H1 (cell line): ENCODE measurements around the gene TDRD5. TPM values are rescaled to one million over a fixed set of nuclear protein-coding genes. Genes with fewer than 3 reads are reported as not detected.

Experiments
- CTCF ChIA-PET: fragments of 300-600 bp; sonication (Branson Sonifier 250); formaldehyde crosslinking; loops from one replicate; lab custom pipeline; 2021; ENCODE audit not compliant: partially characterized antibody; lab: Charles Lee
- POLR2A ChIA-PET: fragments of 300-600 bp; sonication (Branson Sonifier 250); formaldehyde crosslinking; loops from one replicate; lab custom pipeline; 2021; ENCODE audit warnings: inconsistent platforms; ENCODE audit not compliant: partially characterized antibody; lab: Charles Lee
- DNase-seq, 2 experiments: peaks; one replicate each; pipeline versions ENCODE4 v3.0.0 to v3.0.0-alpha.2; 2010 to 2022; ENCODE audit warnings: low spot score in 2 of 2, low read depth in 1 of 2, mixed read lengths in 1 of 2
- FAIRE-seq: peaks from 2 replicates; lab custom pipeline; 2011; peaks lifted over from hg19 to GRCh38; lab: Jason Lieb, UNC
- H2AFZ ChIP-seq: 2 replicates; pipeline ENCODE4 v1.8.1; 2012; ENCODE audit warnings: low read length, inconsistent platforms
- H2AK5ac ChIP-seq: 2 replicates; pipeline ENCODE4 v1.6.1; 2013; ENCODE audit warnings: low read depth, low read length
- H2BK120ac ChIP-seq: replicated peaks from 2 replicates; pipeline ENCODE3; 2013; ENCODE audit warnings: low read depth, low read length, inconsistent platforms
- H2BK12ac ChIP-seq: 2 replicates; pipeline ENCODE4 v1.6.1; 2013; ENCODE audit warnings: low read depth, low read length
- H2BK15ac ChIP-seq: 2 replicates; pipeline ENCODE4 v1.6.1; 2013; ENCODE audit warnings: low read length
- H2BK20ac ChIP-seq: 2 replicates; pipeline ENCODE4 v1.6.1; 2013; ENCODE audit warnings: low read length
- H2BK5ac ChIP-seq: 2 replicates; pipeline ENCODE4 v1.6.1; 2013; ENCODE audit warnings: low read depth, low read length
- H3K14ac ChIP-seq: 2 replicates; pipeline ENCODE4 v1.6.1; 2013; ENCODE audit warnings: inconsistent platforms; ENCODE audit not compliant: insufficient read length
- H3K18ac ChIP-seq: 2 replicates; pipeline ENCODE4 v1.6.1; 2013; ENCODE audit warnings: low read length; ENCODE audit errors: extremely low read depth
- H3K23ac ChIP-seq: 2 replicates; pipeline ENCODE4 v1.6.1; 2013; ENCODE audit warnings: inconsistent platforms; ENCODE audit not compliant: insufficient read length
- H3K23me2 ChIP-seq: 2 replicates; pipeline ENCODE4 v1.6.1; 2013; ENCODE audit warnings: low read depth, low read length
- H3K27ac ChIP-seq: 2 replicates; pipeline ENCODE4 v1.6.1; 2011; ENCODE audit warnings: low read depth, low read length, inconsistent platforms
- H3K27me3 ChIP-seq, 4 experiments: replicated peaks in 1 of 4; 1 replicate in 1 of 4; 2 replicates in 3 of 4; pipeline versions ENCODE4 v1.6.1 to v1.8.1; 2011 to 2013; ENCODE audit warnings: low read length in 3 of 4, mild to moderate bottlenecking in 3 of 4, inconsistent platforms in 2 of 4, mixed read lengths in 2 of 4, moderate library complexity in 1 of 4; ENCODE audit not compliant: control insufficient read depth in 3 of 4, insufficient read depth in 3 of 4; ENCODE audit errors: extremely low read depth in 1 of 4
- H3K36me3 ChIP-seq, 4 experiments: 2 replicates each; pipeline versions ENCODE4 v1.6.1 to v1.8.1; 2011 to 2013; ENCODE audit warnings: mild to moderate bottlenecking in 4 of 4, low read length in 3 of 4, moderate library complexity in 2 of 4, control low read depth in 1 of 4, inconsistent platforms in 1 of 4; ENCODE audit not compliant: insufficient read depth in 4 of 4, control insufficient read depth in 2 of 4
- H3K4ac ChIP-seq: replicated peaks from 2 replicates; pipeline ENCODE3; 2013; ENCODE audit warnings: low read length, low read depth, mixed read lengths, inconsistent platforms; ENCODE audit not compliant: insufficient read length
- H3K4me1 ChIP-seq, 4 experiments: replicated peaks in 1 of 4; 1 replicate in 1 of 4; 2 replicates in 3 of 4; pipeline versions ENCODE4 v1.6.1 to v1.8.1; 2011 to 2013; ENCODE audit warnings: low read length in 3 of 4, inconsistent platforms in 2 of 4, mixed read lengths in 1 of 4; ENCODE audit not compliant: insufficient read depth in 4 of 4, control insufficient read depth in 3 of 4
- H3K4me2 ChIP-seq, 2 experiments: 2 replicates each; pipeline versions ENCODE4 v1.6.1 to v1.8.1; 2011 to 2013; ENCODE audit warnings: low read depth in 2 of 2, low read length in 2 of 2, control low read depth in 1 of 2, inconsistent platforms in 1 of 2, mild to moderate bottlenecking in 1 of 2; ENCODE audit not compliant: insufficient read depth in 1 of 2
- H3K4me3 ChIP-seq, 4 experiments: fragments of 200-600, 300-600 bp in 1 of 4; sonication (generic), shearing (Covaris generic), sonication (Bioruptor Twin) in 1 of 4; 2 replicates each; pipeline versions ENCODE4 v1.5.1 to v1.8.1; 2011 to 2016; ENCODE audit warnings: low read length in 4 of 4, low read depth in 3 of 4, control low read depth in 2 of 4, inconsistent platforms in 2 of 4, mild to moderate bottlenecking in 2 of 4, mixed read lengths in 1 of 4, moderate library complexity in 1 of 4; ENCODE audit not compliant: insufficient read depth in 2 of 4; ENCODE audit errors: extremely low read depth in 1 of 4
- H3K56ac ChIP-seq: replicated peaks from 2 replicates; pipeline ENCODE3; 2013; ENCODE audit warnings: low read depth, mild to moderate bottlenecking, mixed read lengths, low read length, inconsistent platforms; ENCODE audit not compliant: insufficient read length
- H3K79me1 ChIP-seq: 2 replicates; pipeline ENCODE4 v1.6.1; 2013; ENCODE audit warnings: low read depth, low read length, control low read depth
- H3K79me2 ChIP-seq, 2 experiments: 2 replicates each; pipeline versions ENCODE4 v1.6.1 to v1.8.1; 2012 to 2013; ENCODE audit warnings: low read length in 2 of 2, mild to moderate bottlenecking in 2 of 2, inconsistent platforms in 1 of 2; ENCODE audit not compliant: insufficient read depth in 2 of 2, control insufficient read depth in 1 of 2
- H3K9ac ChIP-seq, 4 experiments: replicated peaks in 1 of 4; 1 replicate in 1 of 4; 2 replicates in 3 of 4; pipeline versions ENCODE4 v1.6.1 to v1.8.1; 2011 to 2013; ENCODE audit warnings: low read depth in 3 of 4, low read length in 3 of 4, control low read depth in 2 of 4, mild to moderate bottlenecking in 2 of 4, moderate library complexity in 2 of 4, inconsistent platforms in 1 of 4; ENCODE audit errors: extremely low read depth in 1 of 4
- H3K9me3 ChIP-seq, 2 experiments: 2 replicates each; pipeline versions ENCODE4 v1.6.1 to v1.8.1; 2012 to 2013; ENCODE audit warnings: mild to moderate bottlenecking in 2 of 2, moderate library complexity in 2 of 2, control low read depth in 1 of 2, inconsistent platforms in 1 of 2, low read depth in 1 of 2, low read length in 1 of 2, mixed read lengths in 1 of 2; ENCODE audit not compliant: insufficient read depth in 2 of 2
- H4K20me1 ChIP-seq, 2 experiments: replicated peaks in 1 of 2; 2 replicates each; pipeline versions ENCODE3 to v1.8.1; 2011 to 2013; ENCODE audit warnings: inconsistent platforms in 2 of 2, low read length in 2 of 2, mild to moderate bottlenecking in 1 of 2; ENCODE audit not compliant: insufficient read depth in 2 of 2, control insufficient read depth in 1 of 2
- H4K5ac ChIP-seq: 2 replicates; pipeline ENCODE4 v1.6.1; 2013; ENCODE audit warnings: low read length, low read depth, mixed read lengths, inconsistent platforms; ENCODE audit not compliant: insufficient read length
- H4K8ac ChIP-seq: 2 replicates; pipeline ENCODE4 v1.8.0; 2013; ENCODE audit warnings: mild to moderate bottlenecking, moderate library complexity, low read length, inconsistent platforms; ENCODE audit not compliant: insufficient read depth; ENCODE audit errors: extremely low read depth
- H4K91ac ChIP-seq: replicated peaks from 2 replicates; pipeline ENCODE3; 2013; ENCODE audit warnings: low read length, mixed read lengths, inconsistent platforms; ENCODE audit not compliant: insufficient read length
- ASH2L ChIP-seq: fragments of 200-600, 300-600 bp; sonication (generic); IDR thresholded peaks from one replicate; pipeline ENCODE4 v1.7.1; 2017; ENCODE audit warnings: low read length
- BACH1 ChIP-seq: IDR thresholded peaks from 2 replicates; pipeline ENCODE4 v1.6.1; 2012; ENCODE audit warnings: low read length, improper control_type of control experiment
- CREB1 ChIP-seq: IDR thresholded peaks from 2 replicates; pipeline ENCODE4 v1.6.1; 2012; ENCODE audit warnings: inconsistent platforms
- HDAC6 ChIP-seq: IDR thresholded peaks from one replicate; pipeline ENCODE4 v1.7.1; 2012; ENCODE audit warnings: low read depth, mild to moderate bottlenecking, inconsistent platforms, low read length, moderate library complexity
- POU5F1 ChIP-seq: IDR thresholded peaks from 2 replicates; pipeline ENCODE4 v1.6.1; 2011; ENCODE audit warnings: low read depth, mild to moderate bottlenecking, low read length, moderate library complexity
- RAD21 ChIP-seq, 2 experiments: IDR thresholded peaks in 1 of 2; conservative IDR thresholded peaks in 1 of 2; 2 replicates each; pipeline ENCODE4 v1.6.1; 2011; ENCODE audit warnings: low read depth in 2 of 2, low read length in 2 of 2, improper control_type of control experiment in 1 of 2, inconsistent platforms in 1 of 2, mild to moderate bottlenecking in 1 of 2, moderate library complexity in 1 of 2
- SIN3A ChIP-seq, 2 experiments: IDR thresholded peaks in 1 of 2; conservative IDR thresholded peaks in 1 of 2; 2 replicates each; pipeline ENCODE4 v1.6.1; 2011 to 2012; ENCODE audit warnings: low read length in 2 of 2, improper control_type of control experiment in 1 of 2, low read depth in 1 of 2, mild to moderate bottlenecking in 1 of 2
- SUZ12 ChIP-seq: fragments of 200-600 bp; sonication (generic); IDR thresholded peaks from 2 replicates; pipeline ENCODE4 v1.6.1; 2012; ENCODE audit warnings: mild to moderate bottlenecking, inconsistent platforms, low read length, moderate library complexity, mixed read lengths
- TAF1 ChIP-seq: IDR thresholded peaks from 2 replicates; pipeline ENCODE4 v1.6.1; 2011; ENCODE audit warnings: mild to moderate bottlenecking, low read depth, low read length
- polyA plus RNA-seq, 7 experiments: library from polyadenylated mRNA; depleted of rRNA in 3 of 7; stranded (reverse) in 5 of 7; unstranded in 2 of 7; fragments of >200 nt in 5 of 7; fragments of 200-250 nt in 2 of 7; gene quantifications; 1 replicate in 5 of 7; 2 replicates in 1 of 7; 4 replicates in 1 of 7; pipeline versions ENCODE4 v1.2.1 to v1.2.3, GENCODE V29; 2011 to 2013; ENCODE audit warnings: missing spikeins in 2 of 7, mixed read lengths in 2 of 7
- total RNA-seq: library from RNA; stranded (reverse); fragmentation: NEBNext Ultra II Directional; extraction: Animal tissue kit (Norgen Biotek cat#: 25700); gene quantifications from 2 replicates; pipeline ENCODE4 v1.2.1, GENCODE V29; 2021
- TF ChIP-seq, protein P1 (sequence below): IDR thresholded peaks from 2 replicates; pipeline ENCODE4 v1.6.1; 2011; ENCODE audit warnings: low read depth, mild to moderate bottlenecking, low read length; ENCODE audit not compliant: insufficient read depth

TDRD5 gene
- total and polyA plus RNA-seq, 2 of the 8 experiments (the other 6 are each of a cell fraction or from before 2014, with no cell fraction given), result 0.53 to 1.4 TPM

- Histone ChIP-seq H3K4me1 (no peaks in the 10 kb centered on the region), H3K79me1 (no peaks in the 10 kb centered on the region), H3K56ac (no peak overlapping the region), H4K8ac (no peak overlapping the region), H3K4ac (no peak overlapping the region), H3K4me3 (no peak overlapping the region), H4K5ac (no peak overlapping the region), H2AK5ac (no peak overlapping the region), H2BK12ac (no peak overlapping the region), H3K27ac (no peak overlapping the region), H2BK20ac (no peak overlapping the region), H2BK15ac (no peak overlapping the region), H3K23me2 (no peaks in the 10 kb centered on the region), H4K91ac (no peak overlapping the region), H3K9ac (no peak overlapping the region), H3K23ac (no peak overlapping the region), H2BK5ac (no peak overlapping the region), H3K4me2 (no peak overlapping the region), H3K36me3 (no peaks in the 10 kb centered on the region), H3K18ac (no peak overlapping the region), H3K9me3 (peaks cover 3 to 7% of the 10 kb centered on the region in 2 experiments; a peak in 1 of 4 replicates), H3K14ac (no peak overlapping the region), H4K20me1 (no peaks in the 10 kb centered on the region), H3K79me2 (no peaks in the 10 kb centered on the region), H2AFZ (no peak overlapping the region), H2BK120ac (no peak overlapping the region), H3K27me3 (no peaks in the 10 kb centered on the region)
- DNase-seq (no peak), FAIRE-seq (no peak)
- ChIA-PET POLR2A (no interaction called here), CTCF (interaction anchor here (16.1 kb wide), 1 partner anchor 98 kb away, joined by 595 read pairs; no protein-coding TSS in a partner anchor)
- TF ChIP-seq RAD21 (IDR thresholded peaks at IDR 0.05 in 1 of 2, conservative IDR thresholded peaks at IDR 0.05 in 1 of 2; ENCODE audit: low read depth in 2 of 2, low read length in 2 of 2), result no peak
- TF ChIP-seq SIN3A (conservative IDR thresholded peaks at IDR 0.05 in 1 of 2, IDR thresholded peaks at IDR 0.05 in 1 of 2; ENCODE audit: low read depth in 1 of 2, low read length in 2 of 2), result no peak
- no peak for TF ChIP-seq CREB1
- no peak for TF ChIP-seq BACH1
- TF ChIP-seq POU5F1, result no peak
- TF ChIP-seq HDAC6, result no peak
- TF ChIP-seq TAF1, result no peak
- TF ChIP-seq, protein P1, sequence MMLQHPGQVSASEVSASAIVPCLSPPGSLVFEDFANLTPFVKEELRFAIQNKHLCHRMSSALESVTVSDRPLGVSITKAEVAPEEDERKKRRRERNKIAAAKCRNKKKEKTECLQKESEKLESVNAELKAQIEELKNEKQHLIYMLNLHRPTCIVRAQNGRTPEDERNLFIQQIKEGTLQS, result no peak
- TF ChIP-seq SUZ12, result no peak
- TF ChIP-seq ASH2L, result no peak
Observed at GRCh38 chr1:179714623-179715022, 123.0 kb downstream of the TDRD5 start.
